OCI-LY3 (cell line): ENCODE data around the gene LRRC26.

Experiments
- CTCF ChIP-seq: fragments of 200-600, 300-600 bp; sonication (generic); IDR thresholded peaks from 2 replicates; pipeline ENCODE4 v1.5.1; 2014; ENCODE audit warnings: antibody characterized with exemption, low read length, low read depth
- EZH2phosphoT487 ChIP-seq: fragments of 200-600 bp; shearing (Covaris generic); IDR thresholded peaks from 2 replicates; pipeline ENCODE4 v1.6.1; 2018; ENCODE audit warnings: antibody characterized with exemption, mixed run types, low read depth

- TF ChIP-seq CTCF, result no peak
- no peak for TF ChIP-seq EZH2phosphoT487
Measured at GRCh38 chr9:137215196-137215986, 45.5 kb upstream of the LRRC26 start.
